ENCODE results near the gene DHRS1.
A peak's percentile ranks its signal among the peaks of the same experiment; 100 is the strongest.
"Not testable (repeated sequence)": the region's sequence is repeated elsewhere in the genome, so short reads cannot be mapped to it uniquely, and the experiment has no call there.

DHRS1 gene

DNA sequence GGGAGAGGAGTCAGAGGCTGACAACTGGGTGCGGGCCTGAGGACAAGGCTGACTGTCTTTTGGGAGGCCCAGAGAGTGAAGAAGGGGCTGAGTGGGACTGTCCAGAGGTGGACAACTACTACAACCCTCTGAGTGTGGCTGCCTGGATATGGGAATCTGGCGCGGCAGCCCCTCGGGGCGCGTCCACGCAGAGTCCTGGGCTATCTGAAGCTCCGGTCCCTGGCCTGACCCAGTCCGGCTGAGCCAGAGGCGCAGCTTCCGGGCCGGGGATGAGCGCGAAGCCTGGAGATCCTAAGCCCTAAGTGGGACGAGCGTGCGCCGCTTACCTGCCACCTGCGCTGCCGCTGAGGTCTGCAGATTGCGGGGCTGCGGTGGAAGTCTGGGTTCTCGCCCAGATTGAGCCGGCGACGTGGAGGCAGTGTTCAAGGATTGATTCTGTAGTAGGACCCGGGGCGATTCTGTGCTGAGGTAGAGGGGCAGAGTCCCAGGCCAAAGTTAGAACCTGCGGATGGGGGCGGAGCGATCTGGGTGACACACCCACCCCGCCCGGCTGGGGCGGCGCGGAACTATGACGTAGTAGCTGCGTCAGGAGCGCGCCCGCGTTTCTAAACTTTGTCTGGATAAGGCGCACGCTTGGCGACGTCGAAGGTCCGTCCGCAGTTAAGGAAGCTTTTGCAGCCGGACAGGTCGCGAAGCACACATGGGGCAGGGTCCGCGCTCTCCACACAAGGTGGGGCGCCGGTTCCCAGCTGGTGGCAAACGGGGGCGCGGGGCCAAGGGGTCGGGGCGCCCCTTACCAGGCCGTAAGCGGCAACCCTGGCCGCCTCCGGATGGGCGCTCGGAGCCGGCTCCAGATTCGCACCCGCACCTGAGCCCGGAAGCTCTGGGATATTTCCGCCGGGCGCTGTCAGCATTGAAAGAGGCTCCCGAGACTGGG, at the start of gene DHRS1, which contains the start of gene NOP9:
DHRS1 (minus strand) TSS at position 526 of the 937 bp plus-strand sequence. CDS start 674 bp downstream, outside the sequence.
NOP9 (plus strand) TSS at position 596 of the 937 bp plus-strand sequence; CDS start at position 701, 105 bp downstream.
- peak; percentile 81 for DNase-seq

DNA sequence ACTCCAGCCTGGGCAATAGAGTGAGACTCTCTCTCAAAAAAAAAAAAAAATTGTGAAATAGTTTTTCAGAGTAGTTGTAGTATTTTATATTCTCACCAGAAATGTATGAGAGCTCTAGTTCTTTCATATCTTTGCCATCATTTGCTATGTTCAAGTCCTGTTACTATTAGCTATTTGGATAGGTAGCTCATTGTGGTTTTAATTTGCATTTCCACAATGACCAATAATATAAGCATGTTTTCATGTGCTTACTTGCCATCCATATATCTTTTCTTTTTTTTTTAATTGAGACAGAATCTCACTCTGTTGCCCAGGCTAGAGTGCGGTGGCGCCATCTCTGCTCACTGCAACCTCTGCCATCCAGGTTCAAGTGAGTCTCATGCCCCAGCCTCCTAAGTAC, 48.6 kb upstream of the DHRS1 start:
- no peak for DNase-seq

DNA sequence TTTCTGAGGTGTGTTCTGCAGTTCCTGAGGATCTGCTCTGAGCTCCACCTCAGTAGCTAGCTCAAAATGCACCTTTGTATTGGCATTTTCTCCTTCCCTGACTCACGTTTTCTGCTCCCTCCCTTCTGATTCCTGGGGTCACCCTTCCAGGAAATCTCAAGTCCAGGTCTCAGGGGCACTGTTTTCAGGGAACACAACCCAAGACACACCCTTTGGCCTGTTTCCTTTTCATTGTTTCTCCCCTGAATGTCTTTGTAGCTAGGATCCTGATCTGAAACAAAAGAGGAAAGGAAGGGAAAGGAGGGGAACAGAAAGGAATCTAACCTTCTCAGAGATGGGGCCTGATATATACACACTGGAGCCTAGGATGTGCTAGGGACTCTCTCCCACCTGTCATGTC, 47.6 kb upstream of the DHRS1 start:
- no peak for DNase-seq

DNA sequence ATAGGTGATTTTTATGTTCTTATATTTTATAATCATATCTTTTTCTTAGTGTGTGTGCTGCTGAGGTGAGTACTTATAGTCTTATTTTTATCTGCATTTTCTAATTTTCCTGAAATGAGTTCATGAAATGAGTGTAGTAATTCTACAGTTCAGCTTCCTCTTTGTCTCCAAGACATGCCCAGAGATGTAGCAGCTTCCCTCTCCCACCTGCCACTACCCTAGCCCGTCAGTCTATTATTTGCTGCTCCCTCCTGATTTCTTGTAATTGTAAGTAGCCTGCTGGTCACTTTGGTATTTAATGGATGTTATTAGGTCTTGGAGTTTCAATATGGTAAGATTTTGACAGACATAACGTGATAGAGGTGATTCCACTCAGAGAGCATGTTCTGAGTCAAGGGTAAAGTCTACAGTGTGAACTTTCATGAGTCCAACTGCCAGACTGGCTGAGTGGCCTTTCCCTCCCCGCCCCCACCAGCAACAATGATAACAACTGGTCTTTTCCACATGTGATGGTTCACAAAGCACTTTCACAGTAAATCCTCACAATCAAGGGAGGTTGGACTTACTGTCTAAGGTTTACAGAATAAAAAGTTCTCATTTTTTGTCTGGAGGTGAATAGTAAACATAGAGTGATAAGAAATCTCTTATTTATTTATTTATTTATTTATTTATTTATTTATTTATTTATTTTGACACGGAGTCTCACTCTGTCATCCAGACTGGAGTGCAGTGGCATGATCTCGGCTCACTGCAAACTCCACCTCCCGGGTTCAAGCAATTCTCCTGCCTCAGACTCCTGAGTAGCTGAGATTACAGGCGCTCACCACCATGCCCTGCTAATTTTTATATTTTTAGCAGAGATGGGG, 44.4 kb upstream of the DHRS1 start:
- DNase-seq: no peak

DNA sequence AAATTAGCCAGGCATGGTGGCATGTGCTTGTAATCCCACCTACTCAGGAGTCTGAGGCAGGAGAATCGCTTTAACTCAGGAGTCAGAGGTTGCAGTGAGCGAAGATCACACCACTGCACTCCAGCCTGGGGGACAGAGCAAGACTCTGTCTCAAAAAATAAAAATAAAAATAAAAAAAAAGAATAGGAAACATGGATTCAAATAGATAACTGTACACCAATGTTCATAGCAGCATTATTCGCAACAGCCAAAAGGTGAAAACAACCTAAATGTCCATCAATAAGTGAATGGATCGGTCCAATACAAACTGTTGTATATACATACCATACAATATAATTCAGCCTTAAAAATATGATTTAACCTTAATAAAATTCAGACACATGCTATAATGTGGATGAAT, 43.3 kb upstream of the DHRS1 start:
- no peak for DNase-seq

DNA sequence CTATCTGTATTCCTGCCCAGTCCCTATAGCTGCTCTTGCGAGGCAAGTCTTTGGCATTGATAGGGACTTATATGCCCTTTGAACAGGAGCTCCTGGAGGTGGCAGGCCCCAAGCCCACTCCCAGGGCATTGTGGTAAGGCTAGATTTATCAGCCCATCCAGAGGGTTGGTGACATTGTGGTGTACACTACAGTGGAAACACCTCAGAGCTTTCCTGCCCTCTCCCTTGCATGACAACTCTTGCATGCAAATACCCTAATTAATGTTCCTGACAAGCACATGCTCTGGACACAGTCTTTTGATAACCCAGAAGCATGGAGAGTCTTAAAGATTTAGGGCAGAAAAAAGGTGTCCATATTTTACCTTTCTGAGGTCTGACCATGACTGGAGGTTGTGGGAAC, 41.0 kb upstream of the DHRS1 start:
- DNase-seq: no peak

DNA sequence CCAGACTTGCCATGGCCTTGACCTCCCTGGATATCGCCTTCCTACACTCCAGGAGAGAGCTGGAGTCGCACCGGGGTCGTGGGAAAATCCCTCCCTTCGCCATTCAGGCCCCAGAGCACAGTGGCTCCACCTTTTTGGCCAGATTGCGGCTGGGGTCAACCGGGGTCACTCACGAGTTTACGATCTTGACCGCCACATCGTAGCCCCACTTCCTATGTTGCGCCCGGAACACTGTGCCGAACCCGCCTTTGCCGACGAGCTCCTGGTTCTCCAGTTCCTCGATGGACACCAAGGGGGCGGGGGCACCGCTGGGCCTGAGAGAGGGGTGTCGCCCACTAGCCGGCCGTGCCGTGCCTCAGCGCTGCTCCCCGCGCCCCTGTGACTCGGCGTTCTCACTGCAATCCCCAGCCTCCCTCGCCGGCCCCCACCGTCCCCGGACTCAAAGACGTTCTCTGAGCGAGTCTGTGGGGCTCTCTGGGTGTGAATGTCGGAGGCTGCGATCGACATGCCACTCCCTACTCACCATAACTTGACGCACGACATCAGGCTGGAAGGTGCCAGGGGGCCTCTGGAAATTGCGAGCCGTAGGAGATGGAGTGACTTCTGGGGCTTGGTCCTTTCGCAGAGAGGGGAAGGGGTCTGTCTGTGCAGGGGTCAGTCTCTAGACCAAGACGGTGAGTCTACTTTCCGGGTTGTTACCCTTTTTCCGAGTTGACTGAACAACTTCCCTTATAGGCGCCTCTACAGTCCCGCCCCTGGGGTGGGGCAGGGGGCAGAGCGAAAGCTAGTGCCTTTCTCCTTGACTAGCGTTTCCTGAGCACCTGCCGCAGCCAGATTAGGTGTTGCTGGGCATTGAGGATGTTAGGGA, 39.9 kb upstream of the DHRS1 start, which contains the start of gene RIPK3:
RIPK3 (minus strand) TSS at position 708 of the 868 bp plus-strand sequence; CDS start at position 543, 165 bp downstream.
- no peak for DNase-seq

DNA sequence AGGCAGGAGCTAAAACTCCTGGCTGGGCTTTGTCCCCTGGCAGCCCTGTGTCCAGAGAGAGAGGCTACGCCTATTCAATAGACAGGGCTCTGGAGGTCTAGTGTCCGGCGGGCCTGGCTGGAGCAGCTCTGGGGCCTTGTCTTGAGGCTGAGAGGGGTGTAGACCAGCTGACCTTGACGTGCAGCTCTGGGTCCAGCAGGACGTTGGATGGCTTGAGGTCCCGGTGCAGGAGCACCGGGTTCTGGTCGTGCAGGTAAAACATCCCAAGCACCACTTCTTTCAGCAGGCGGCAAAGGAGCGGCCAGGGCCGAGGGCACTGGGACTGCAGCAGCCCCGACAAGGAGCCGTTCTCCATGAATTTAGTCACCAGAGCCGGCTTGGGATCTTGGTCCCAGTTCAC, 39.3 kb upstream of the DHRS1 start:
- no peak for DNase-seq

DNA sequence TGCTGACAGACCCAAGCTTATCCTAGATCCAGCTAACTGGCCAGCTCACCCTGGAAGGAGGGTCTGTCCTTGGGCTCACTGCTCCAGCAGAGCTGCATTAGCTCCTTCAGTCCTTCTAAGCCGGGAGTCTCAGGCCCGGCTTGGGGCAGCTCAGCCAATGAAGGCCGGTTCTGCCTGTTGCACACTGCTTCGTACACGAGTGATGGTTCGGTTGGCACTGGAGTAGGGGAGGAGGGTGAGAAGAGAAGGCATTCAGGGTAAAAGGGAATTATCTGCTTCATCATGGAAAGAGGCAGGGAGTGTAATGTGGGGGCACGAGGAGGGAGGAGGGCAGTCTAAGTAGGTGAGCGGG, 38.2 kb upstream of the DHRS1 start:
- no peak for DNase-seq

DNA sequence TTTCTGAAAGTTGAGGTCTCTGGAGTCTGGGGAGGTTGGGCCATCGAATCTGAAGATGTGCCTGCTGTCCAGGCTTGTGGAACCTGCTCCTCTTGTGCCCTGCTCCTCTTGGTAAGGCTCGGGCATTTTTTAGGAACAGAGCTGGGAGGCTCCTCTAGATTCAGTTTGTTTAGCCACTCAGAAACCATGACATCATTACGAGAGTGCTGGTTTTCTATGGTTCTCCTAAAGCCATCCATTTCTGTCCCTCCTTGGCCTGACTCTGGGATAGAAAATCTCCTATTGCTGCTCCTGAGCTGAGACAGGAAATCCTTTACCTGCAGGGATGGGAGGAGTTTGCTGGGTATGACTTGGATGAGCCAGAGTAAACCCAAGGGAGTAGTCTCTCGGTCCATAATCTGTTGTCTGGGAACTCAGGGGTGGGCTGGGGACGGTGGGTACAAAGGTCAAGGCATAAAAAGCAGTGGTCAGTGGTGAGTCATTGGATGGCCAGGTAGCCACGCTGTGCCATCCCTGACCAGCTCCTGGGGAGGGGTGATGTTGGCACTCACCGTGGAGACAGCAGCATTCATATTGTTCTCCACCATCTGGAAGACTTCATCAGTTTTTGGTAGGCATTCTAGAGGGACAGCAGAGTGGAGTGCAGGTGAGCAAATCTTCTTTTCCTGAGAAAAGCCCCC, 37.7 kb upstream of the DHRS1 start:
- no peak for DNase-seq

DNA sequence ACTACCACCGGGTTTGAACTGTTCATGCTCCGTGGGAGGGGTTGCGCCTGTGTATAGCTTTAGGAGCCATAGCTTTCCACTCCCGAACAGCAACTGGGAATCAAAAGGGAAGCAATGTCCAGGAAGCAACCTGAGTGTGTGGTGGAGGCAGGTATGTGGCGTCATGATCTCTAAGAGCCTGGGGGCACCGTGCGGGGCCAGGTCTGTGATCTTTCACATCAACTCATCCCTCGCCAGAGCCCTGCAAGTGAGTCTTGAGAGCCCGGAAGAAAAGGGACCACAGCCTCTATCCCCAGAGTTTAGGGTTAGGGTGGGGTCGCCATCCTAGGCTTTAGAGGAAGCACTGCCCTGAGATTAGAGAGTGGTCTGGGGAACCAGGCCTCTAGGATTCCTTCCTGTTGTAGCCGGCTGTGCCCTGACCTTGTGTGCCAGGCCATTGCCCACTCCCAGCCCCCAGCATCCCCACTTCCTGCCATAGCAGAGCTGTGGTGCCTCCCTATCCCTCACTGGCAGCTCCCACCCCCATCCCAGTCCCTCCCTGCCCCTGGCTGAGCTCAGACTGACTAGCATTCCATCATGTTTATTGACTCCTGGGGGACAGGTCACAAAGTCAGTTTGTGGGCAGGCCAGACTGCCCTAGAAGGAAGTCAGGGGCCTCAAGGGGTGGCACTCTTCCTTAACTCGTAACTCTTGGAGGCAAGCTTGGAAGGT, 36.0 kb upstream of the DHRS1 start:
- DNase-seq: no peak

DNA sequence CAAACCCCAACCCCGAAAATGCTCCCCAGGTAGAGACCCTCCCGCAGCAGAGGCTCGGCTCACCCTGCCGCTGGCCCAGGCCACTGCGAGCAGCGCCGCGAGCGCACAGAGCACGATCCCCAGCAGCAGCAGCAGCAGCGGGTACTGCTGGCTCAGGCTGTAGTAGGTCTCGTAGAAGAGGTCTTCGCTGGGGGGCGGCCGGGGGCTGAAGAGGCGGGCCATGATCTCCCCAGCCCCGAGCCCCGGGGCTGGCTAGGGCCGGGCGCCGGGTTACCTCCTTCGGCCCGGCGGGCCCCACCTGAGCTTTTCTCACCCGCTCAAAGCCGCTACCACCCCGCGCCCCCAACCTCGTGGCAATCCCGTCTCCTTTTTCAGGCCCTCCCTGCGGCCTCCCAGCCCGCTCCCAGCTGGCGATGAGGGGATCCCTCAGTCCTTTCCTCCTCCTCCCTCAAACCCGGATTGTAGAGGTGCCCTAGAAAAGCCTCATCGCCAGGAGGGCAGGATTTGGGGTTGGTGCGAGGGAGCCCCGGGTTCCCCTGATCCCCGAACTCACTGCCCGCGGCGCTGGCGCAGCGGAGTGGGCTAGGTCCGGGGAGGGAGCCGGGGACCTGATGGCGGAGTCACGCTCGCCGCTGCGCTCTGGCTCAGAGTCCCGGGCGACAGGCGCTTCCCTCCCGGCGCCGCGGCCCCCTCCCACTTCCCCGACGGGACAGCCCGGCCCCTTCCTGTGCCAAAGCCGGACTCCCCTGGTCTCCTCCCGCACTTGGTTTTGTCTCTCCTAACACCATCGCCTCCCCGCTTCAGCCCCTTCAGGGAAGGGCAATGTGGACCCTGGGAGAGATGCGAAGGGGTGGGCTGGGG, 35.1 kb upstream of the DHRS1 start, which contains the start of gene ADCY4:
ADCY4 (minus strand) TSS at position 641 of the 861 bp plus-strand sequence; CDS start at position 222, 419 bp downstream.
- no peak for DNase-seq

DNA sequence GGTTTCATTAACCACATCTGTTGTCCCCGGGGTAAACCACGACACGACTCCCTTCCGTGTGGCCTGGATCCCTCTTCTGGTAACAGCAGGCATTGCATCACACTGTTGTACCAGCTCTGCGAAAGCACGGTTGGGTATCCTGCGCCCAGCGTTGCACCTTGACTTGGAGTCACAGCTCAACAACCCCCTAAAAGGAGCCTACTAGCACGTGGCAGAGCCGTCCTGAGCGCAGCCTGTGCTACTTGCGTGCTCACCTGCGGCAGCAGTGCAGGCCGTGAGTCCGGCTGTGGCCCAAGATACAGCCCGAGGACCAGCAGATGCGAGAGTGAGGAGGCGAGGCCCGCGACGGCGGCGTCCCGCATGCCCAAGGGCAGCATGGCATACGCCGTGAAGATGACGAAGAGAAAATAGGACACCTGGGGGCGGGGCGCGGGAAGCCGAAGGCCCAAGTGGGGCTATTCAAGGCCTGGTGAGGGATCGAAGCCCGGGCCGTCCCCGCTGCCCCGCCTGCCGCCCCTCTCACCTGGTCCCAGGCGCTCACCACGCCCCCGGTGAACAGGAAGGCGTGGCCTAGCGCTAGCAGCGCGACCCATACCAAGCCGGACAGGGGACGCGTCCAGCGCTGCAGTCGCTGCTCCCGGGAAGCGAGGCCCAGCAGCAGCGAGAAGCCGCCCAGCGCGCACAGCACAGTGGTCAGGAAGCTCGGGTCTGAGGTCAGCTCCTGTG, 32.9 kb upstream of the DHRS1 start:
- no peak for DNase-seq

DNA sequence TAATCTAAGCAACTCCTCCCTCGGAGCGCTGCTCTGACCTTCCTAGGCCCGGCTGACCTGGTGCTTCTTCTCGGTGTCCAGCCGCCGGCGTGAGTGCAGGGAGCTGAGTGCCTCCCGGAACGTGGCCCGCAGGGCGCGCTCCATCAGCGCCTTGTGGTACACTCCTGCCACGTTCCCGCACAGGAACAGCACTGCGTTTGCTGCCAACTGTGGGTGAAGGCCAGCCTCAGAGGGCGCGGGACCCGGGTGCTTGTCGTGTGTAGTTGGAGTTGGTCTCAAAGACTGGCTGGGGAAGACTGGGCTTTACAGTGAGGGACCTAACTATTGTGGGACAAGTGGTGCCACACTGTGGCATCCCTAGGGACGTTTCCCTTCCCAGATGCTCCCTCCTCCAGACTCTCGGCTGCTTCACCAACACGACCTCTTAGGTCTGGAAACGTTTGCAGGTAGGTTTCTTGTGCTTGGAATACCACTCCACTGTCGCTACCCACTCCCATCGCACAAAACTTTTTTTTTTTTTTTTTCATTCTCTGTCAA, 32.2 kb upstream of the DHRS1 start:
- DNase-seq: no peak

DNA sequence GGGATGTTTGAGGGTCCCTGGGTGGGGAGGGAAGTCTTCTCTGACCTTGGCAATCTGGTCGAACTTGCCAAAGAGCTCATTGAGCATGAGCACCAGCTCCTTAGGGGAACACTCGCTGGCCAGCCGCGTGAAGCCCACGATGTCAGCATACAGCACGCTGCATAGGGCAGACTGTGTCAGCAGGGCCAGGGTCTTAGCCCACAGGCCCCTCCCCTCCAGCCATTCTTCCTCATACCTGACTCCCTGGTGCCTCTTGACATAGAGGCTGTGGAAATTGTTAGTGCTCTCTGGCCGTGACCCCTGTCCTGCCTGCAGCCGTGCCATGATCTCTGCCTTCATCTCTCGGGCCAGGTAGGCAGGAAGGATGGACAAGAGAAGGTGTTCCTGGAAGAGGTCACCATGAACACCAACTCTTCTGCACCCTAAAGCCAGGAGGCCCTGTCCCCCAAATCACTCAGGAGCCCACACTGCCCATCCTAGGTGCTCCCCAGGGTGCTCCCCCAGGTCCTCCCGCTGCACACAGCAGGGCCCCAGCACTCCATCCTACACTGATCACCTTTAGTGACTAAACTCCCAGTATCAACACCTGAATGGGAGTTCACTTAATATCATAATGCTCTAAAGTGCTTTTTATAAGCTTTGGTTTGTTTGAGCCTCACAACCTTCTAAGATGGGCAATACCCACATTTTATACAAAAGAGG, 31.5 kb upstream of the DHRS1 start:
- DNase-seq: no peak

DNA sequence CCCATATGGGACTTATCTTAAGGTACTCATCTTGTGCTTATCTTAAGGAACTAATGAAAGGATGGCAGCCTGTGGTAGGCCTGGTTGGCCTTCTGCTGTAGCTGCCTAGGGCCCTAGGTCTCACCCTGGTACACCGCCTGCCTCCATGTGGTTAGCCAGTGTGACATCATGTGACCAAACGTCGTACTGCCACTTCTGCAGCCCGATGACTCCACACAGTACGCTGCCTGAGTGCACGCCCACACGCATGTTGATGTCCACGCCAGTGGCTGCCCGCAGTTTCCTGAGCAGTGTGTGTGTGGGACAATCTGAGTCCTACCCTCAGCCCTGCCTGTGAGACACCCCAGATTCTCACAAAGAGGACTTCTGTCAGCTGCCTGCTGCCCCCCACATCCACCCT, 30.2 kb upstream of the DHRS1 start:
- no peak for DNase-seq

DNA sequence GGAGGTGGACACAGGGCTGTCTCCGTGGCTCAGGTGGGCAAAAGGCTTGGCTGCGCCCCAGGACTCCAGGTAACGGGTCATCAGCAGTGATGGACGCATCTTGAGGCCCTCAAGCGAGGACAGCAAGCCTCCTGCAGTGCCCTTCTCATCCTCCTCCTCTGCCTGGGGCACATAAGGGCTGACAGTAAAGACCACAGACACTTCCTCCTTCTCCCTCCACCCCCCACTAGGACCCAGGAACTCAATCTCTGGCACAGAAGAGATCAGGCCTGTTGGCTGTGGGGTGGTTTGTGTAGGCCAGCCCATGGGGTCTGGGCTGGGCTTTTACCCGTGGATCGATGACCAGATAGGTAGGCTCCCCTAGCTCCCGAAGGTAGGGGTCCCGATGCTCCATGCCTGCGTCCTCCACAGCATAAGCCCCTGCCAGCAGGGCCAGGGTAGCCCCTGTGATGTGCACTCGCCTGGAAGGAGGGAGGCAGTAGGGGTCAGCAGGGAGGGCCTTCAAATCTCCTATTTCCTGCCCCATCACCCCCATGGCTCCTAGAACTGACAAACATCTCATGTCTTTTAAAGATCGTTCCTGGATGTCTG, 29.6 kb upstream of the DHRS1 start:
- DNase-seq: no peak

DNA sequence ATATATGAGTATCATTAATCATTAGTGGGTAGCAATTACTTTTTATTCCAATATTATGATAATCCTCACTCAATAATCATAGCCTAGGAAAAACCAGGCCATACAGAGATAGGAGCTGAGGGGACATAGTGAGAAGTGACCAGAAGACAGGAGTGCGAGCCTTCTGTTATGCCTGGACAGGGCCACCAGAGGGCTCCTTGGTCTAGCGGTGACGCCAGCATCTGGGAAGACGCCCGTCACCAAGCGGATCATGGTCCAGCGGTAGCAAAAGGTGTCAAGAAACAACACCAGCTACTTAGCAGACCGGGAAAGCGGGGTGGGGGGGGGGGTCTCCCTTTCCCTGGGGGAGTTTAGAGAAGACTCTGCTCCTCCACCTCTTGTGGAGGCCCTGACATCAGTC, 28.3 kb upstream of the DHRS1 start:
- DNase-seq: not testable (repeated sequence)

All from NCI-H2227 treated with DMSO at 0.1 percent for 48 hours (cell line).